ENCODE data around the gene ERN1. TPM values are rescaled to one million over a fixed set of nuclear protein-coding genes. Genes with fewer than 3 reads are reported as not detected.
A peak's percentile ranks its signal among the peaks of the same experiment; 100 is the strongest.

Gene ERN1
- total RNA-seq, 1 donor = 13.3 TPM

- TF ChIP-seq CTCF (IDR thresholded peaks at IDR 0.05; ENCODE audit: insufficient read depth, low read length) = no peak
- no peak for DNase-seq (ENCODE audit: low read depth)
These were observed 18.8 kb upstream of the ERN1 start for GRCh38 chr17:64148699-64149098.

GRCh38 chr17:64148017-64148631 is 18.2 kb upstream of the ERN1 start:
- H3K4me3 ChIP-seq (ENCODE audit: low read depth, low read length) = no peak overlapping the region
- no peak for TF ChIP-seq CTCF (IDR thresholded peaks at IDR 0.05; ENCODE audit: insufficient read depth, low read length)
- DNase-seq (ENCODE audit: low read depth) = peak; percentile 62

More at GRCh38 chr17:64148699-64149098, 18.8 kb upstream of the ERN1 start:
- H3K4me3 ChIP-seq (ENCODE audit: low read depth, low read length) = no peak overlapping the region

- peak overlapping the region; percentile 87 for H3K4me3 ChIP-seq (ENCODE audit: low read depth, low read length)
- peak; percentile 68 for DNase-seq (ENCODE audit: low read depth)
- no peak for TF ChIP-seq CTCF (IDR thresholded peaks at IDR 0.05; ENCODE audit: insufficient read depth, low read length)
These were observed 17.4 kb upstream of the ERN1 start for GRCh38 chr17:64147110-64148016.

- TF ChIP-seq CTCF (IDR thresholded peaks at IDR 0.05; ENCODE audit: insufficient read depth, low read length) = no peak
- DNase-seq (ENCODE audit: low read depth) = peak; percentile 72
- peak overlapping the region; percentile 87 for H3K4me3 ChIP-seq (ENCODE audit: low read depth, low read length)
These were observed 16.6 kb upstream of the ERN1 start for GRCh38 chr17:64146418-64147109.

DNA sequence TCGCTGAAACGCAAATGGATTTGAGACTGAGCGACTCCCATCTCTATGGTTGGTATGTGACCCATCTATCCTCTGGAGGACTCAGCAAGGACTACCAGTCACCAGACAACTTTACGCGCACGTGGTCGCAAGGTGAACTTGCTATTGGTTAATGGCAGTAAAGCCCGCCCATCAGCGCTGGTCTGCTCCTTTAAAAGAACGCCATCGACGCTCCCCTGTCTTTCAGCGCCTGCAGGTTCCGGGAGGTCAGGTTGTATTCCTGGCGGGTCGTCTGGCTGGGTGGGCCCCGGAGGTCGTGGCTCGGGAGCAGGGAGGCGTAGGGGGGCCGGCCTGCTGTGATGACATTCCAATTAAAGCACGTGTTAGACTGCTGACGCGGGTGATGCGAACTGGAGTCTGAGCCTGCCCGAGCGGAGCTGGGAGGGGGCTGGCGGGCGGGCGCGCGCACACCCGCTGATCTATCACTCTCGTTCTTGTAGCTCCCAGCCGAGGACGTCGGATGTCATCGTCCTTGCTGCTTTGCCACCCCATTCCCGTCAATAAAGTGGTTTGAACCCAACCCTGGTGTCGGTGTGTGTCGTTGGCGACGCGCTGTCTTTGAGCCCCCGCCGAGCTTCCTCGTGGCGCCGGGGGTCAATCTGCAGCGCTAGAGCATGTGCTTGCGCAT is 15.9 kb upstream of the ERN1 start:
- TF ChIP-seq CTCF (IDR thresholded peaks at IDR 0.05; ENCODE audit: insufficient read depth, low read length) = no peak
- H3K4me3 ChIP-seq (ENCODE audit: low read depth, low read length) = peak overlapping the region; percentile 87
- DNase-seq (ENCODE audit: low read depth) = peak; percentile 100

DNA sequence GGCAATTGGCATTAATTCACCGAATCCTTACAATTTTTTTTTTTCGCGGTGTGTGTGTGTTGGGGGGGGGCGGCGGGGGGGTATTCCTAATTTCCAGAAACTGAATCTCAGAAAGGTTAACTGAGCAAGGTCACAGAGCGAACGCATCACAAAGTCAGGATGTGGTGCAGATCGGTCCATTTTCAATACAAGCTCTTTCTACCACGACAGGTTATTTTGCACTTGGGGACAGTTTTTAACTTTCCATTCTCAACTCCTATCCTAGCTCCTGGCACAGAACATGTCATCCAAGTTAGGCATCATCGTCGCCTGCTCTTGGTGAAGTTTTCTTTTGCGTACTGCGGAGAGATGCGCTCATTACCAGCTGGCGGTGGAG is 15.4 kb upstream of the ERN1 start:
- TF ChIP-seq CTCF (IDR thresholded peaks at IDR 0.05; ENCODE audit: insufficient read depth, low read length) = no peak
- peak overlapping the region; percentile 65 for H3K4me3 ChIP-seq (ENCODE audit: low read depth, low read length)
- DNase-seq (ENCODE audit: low read depth) = no peak

Measured in fibroblast of the aortic adventitia (primary cell).